ENCODE measurements around the gene HEXD.
A peak's percentile ranks its signal among the peaks of the same experiment; 100 is the strongest.

The HEXD gene

GRCh38 chr17:82415336-82415735 is 2.8 kb upstream of the HEXD start:
- DNase-seq (ENCODE audit: low spot score): no peak

- DNase-seq (ENCODE audit: low spot score): no peak
These were observed 2.4 kb upstream of the HEXD start for GRCh38 chr17:82415786-82416185.

- no peak for DNase-seq (ENCODE audit: low spot score)
These were observed 1.9 kb upstream of the HEXD start for GRCh38 chr17:82416264-82416663.

GRCh38 chr17:82416771-82417170 is 1.4 kb upstream of the HEXD start:
- no peak for DNase-seq (ENCODE audit: low spot score)

GRCh38 chr17:82419540-82419939 is 1.4 kb downstream of the HEXD start:
- DNase-seq (ENCODE audit: low spot score): peak; percentile 60

GRCh38 chr17:82424001-82424862 is 6.1 kb downstream of the HEXD start:
- DNase-seq (ENCODE audit: low spot score): peak; percentile 75

GRCh38 chr17:82424863-82425159 is 6.7 kb downstream of the HEXD start:
- no peak for DNase-seq (ENCODE audit: low spot score)

GRCh38 chr17:82428546-82428945 is 10.4 kb downstream of the HEXD start:
- DNase-seq (ENCODE audit: low spot score): no peak

GRCh38 chr17:82429824-82430223 is 11.7 kb downstream of the HEXD start:
- no peak for DNase-seq (ENCODE audit: low spot score)

- no peak for DNase-seq (ENCODE audit: low spot score)
These were observed 13.9 kb downstream of the HEXD start for GRCh38 chr17:82432017-82432416.

- no peak for DNase-seq (ENCODE audit: low spot score)
These were observed 15.5 kb downstream of the HEXD start for GRCh38 chr17:82433560-82434215.

- DNase-seq (ENCODE audit: low spot score): no peak
These were observed 16.0 kb downstream of the HEXD start for GRCh38 chr17:82434216-82434565.

- DNase-seq (ENCODE audit: low spot score): no peak
These were observed 17.0 kb downstream of the HEXD start for GRCh38 chr17:82435103-82435502.

- no peak for DNase-seq (ENCODE audit: low spot score)
These were observed 17.7 kb downstream of the HEXD start for GRCh38 chr17:82435601-82436583.

- no peak for DNase-seq (ENCODE audit: low spot score)
These were observed 18.6 kb downstream of the HEXD start for GRCh38 chr17:82436601-82437324.

- DNase-seq (ENCODE audit: low spot score): no peak
These were observed 19.1 kb downstream of the HEXD start for GRCh38 chr17:82437325-82437668.

GRCh38 chr17:82438401-82439193 is 20.4 kb downstream of the HEXD start:
- DNase-seq (ENCODE audit: low spot score): no peak

GRCh38 chr17:82439194-82439828 is 21.2 kb downstream of the HEXD start:
- no peak for DNase-seq (ENCODE audit: low spot score)

- no peak for DNase-seq (ENCODE audit: low spot score)
These were observed 21.8 kb downstream of the HEXD start for GRCh38 chr17:82439829-82440365.

- no peak for DNase-seq (ENCODE audit: low spot score)
These were observed 22.4 kb downstream of the HEXD start for GRCh38 chr17:82440469-82440981.

Data from hematopoietic multipotent progenitor cell treated with erythropoietin and hydrocortisone succinate and interleukin-3 and kit ligand, for 17 days (in vitro differentiated cells).